HepG2 (cell line): ENCODE measurements around the gene SUSD4. TPM values are rescaled to one million over a fixed set of nuclear protein-coding genes. Genes with fewer than 3 reads are reported as not detected.

Source experiments
- ATAC-seq: fragments of 200-7000 bp; cut with Tn5 transposase; 3 replicates; pipeline ENCODE4 v1.9.1; 2020; ENCODE audit warnings: mild to moderate bottlenecking, moderate library complexity
- BruUV-seq: library from RNA; stranded (reverse); fragments of 400-500 nt; replicated peaks from 2 replicates; lab custom pipeline; 2021; lab: Mats Ljungman, UMichigan
- CTCF ChIA-PET: fragments of 300-600 bp; formaldehyde crosslinking; extraction: SDS; loops from one replicate; lab custom pipeline; 2021; ENCODE audit warnings: low total read pairs, inconsistent platforms, low intra/inter-chr PET ratio; lab: Yijun Ruan, JAX
- POLR2A ChIA-PET: fragments of 350-600 bp; sonication (Branson Sonifier 250); formaldehyde crosslinking; loops from one replicate; lab custom pipeline; 2020; ENCODE audit warnings: antibody characterized with exemption, inconsistent platforms; lab: Yijun Ruan, JAX
- DNase-seq: peaks from one replicate; pipeline ENCODE4 v3.0.0-alpha.2; 2015; ENCODE audit warnings: low spot score
- FAIRE-seq: peaks from 3 replicates; lab custom pipeline; 2011; peaks lifted over from hg19 to GRCh38; lab: Jason Lieb, UNC
- H2AFZ ChIP-seq: one replicate; pipeline ENCODE4 v1.6.1; 2011; ENCODE audit warnings: low read length, inconsistent platforms
- H3K27ac ChIP-seq: fragments of 300-600 bp; 3 replicates; pipeline ENCODE4 v1.8.0; 2011; ENCODE audit warnings: mixed run types, mild to moderate bottlenecking, mixed read lengths, low read length, inconsistent platforms; ENCODE audit not compliant: insufficient read depth; ENCODE audit errors: extremely low read length
- H3K27me3 ChIP-seq, 2 experiments: fragments of 200-600 bp in 1 of 2; 2 replicates in 1 of 2; 3 replicates in 1 of 2; pipeline versions ENCODE4 v1.6.0 to v1.8.0; 2011; ENCODE audit warnings: low read length in 2 of 2, mild to moderate bottlenecking in 2 of 2, moderate library complexity in 2 of 2, inconsistent platforms in 1 of 2; ENCODE audit not compliant: insufficient read depth in 2 of 2, control insufficient read depth in 1 of 2
- H3K36me3 ChIP-seq, 2 experiments: fragments of 200-600 bp in 1 of 2; replicated peaks in 1 of 2; 2 replicates in 1 of 2; 3 replicates in 1 of 2; pipeline versions ENCODE4 v1.5.1 to v1.8.0; 2011; ENCODE audit warnings: low read length in 2 of 2, inconsistent platforms in 1 of 2; ENCODE audit not compliant: insufficient read depth in 2 of 2, control insufficient read depth in 1 of 2
- H3K4me1 ChIP-seq: 2 replicates; pipeline ENCODE4 v1.5.1; 2012; ENCODE audit warnings: low read length, inconsistent platforms; ENCODE audit not compliant: insufficient read depth
- H3K4me2 ChIP-seq: 2 replicates; pipeline ENCODE4 v1.6.0; 2011; ENCODE audit warnings: low read depth, low read length, inconsistent platforms
- H3K4me3 ChIP-seq, 3 experiments: fragments of 200-600 bp in 1 of 3; sonication (generic), shearing (Covaris generic) in 1 of 3; replicated peaks in 1 of 3; 2 replicates each; pipeline ENCODE4 v1.5.1; 2011 to 2016; ENCODE audit warnings: low read length in 3 of 3, inconsistent platforms in 2 of 3, low read depth in 2 of 3, mild to moderate bottlenecking in 2 of 3, control low read depth in 1 of 3, mixed read lengths in 1 of 3; ENCODE audit not compliant: insufficient read depth in 1 of 3
- H3K79me2 ChIP-seq: one replicate; pipeline ENCODE4 v1.6.1; 2011; ENCODE audit warnings: low read length, inconsistent platforms; ENCODE audit not compliant: insufficient read depth
- H3K9ac ChIP-seq: 2 replicates; pipeline ENCODE4 v1.6.0; 2011; ENCODE audit warnings: mild to moderate bottlenecking, low read depth, low read length, inconsistent platforms; ENCODE audit not compliant: insufficient read depth
- H3K9me3 ChIP-seq: 2 replicates; pipeline ENCODE4 v1.5.1; 2012; ENCODE audit warnings: mild to moderate bottlenecking, low read length
- H4K20me1 ChIP-seq: 2 replicates; pipeline ENCODE4 v1.6.0; 2011; ENCODE audit warnings: inconsistent platforms, mild to moderate bottlenecking, low read length, moderate library complexity; ENCODE audit not compliant: insufficient read depth
- AGO2 ChIP-seq: fragments of 200-400 bp; formaldehyde crosslinking; optimal IDR thresholded peaks from 2 replicates; pipeline ENCODE3; 2017; ENCODE audit warnings: mild to moderate bottlenecking, low read depth, low read length, moderate library complexity
- AHDC1 ChIP-seq: sonication (generic); formaldehyde crosslinking; IDR thresholded peaks from 2 replicates; pipeline ENCODE4 v1.5.1; 2020; ENCODE audit warnings: mild to moderate bottlenecking, missing genetic modification reagents, borderline replicate concordance
- ARNT ChIP-seq: fragments of 450-650 bp; IDR thresholded peaks from 2 replicates; pipeline ENCODE4 v1.6.1; 2017
- ASH2L ChIP-seq: fragments of 300-600, 200-600 bp; sonication (generic); IDR thresholded peaks from 2 replicates; pipeline ENCODE4 v1.7.0; 2017; ENCODE audit warnings: low read depth, mild to moderate bottlenecking, moderate library complexity, mixed read lengths, low read length; ENCODE audit not compliant: insufficient read length
- KLF16 ChIP-seq, 2 experiments: sonication (generic) in 1 of 2; formaldehyde crosslinking in 1 of 2; IDR thresholded peaks; 2 replicates each; pipeline versions ENCODE4 v1.6.1 to v1.8.0; 2016 to 2023; ENCODE audit warnings: missing genetic modification reagents in 2 of 2, missing compliant biosample characterization in 1 of 2
- PRPF4 ChIP-seq: fragments of 200-400 bp; formaldehyde crosslinking; IDR thresholded peaks from 2 replicates; pipeline ENCODE4 v1.6.1; 2016; ENCODE audit warnings: low read length, low read depth; ENCODE audit not compliant: poor library complexity, severe bottlenecking
- SOX5 ChIP-seq: IDR thresholded peaks from 2 replicates; pipeline ENCODE4 v1.6.1; 2016; ENCODE audit warnings: borderline replicate concordance
- SP5 ChIP-seq: IDR thresholded peaks from 2 replicates; pipeline ENCODE4 v1.6.1; 2016; ENCODE audit warnings: low read depth, borderline replicate concordance
- TEAD3 ChIP-seq: optimal IDR thresholded peaks from 2 replicates; pipeline ENCODE3; 2016; ENCODE audit warnings: borderline replicate concordance
- ZFP90 ChIP-seq: sonication (generic); formaldehyde crosslinking; IDR thresholded peaks from 2 replicates; pipeline ENCODE4 v1.8.0; 2022; ENCODE audit warnings: missing genetic modification reagents, mild to moderate bottlenecking, inconsistent platforms, borderline replicate concordance
- ZNF282 ChIP-seq: fragments of 450-650 bp; IDR thresholded peaks from 2 replicates; pipeline ENCODE4 v1.6.1; 2018; ENCODE audit not compliant: partially characterized antibody
- ZNF3 ChIP-seq: IDR thresholded peaks from 2 replicates; pipeline ENCODE4 v1.7.0; 2017; ENCODE audit warnings: inconsistent platforms
- ZNF317 ChIP-seq: sonication (generic); formaldehyde crosslinking; IDR thresholded peaks from 2 replicates; pipeline ENCODE4 v1.5.0; 2020; ENCODE audit warnings: mild to moderate bottlenecking, missing genetic modification reagents
- ZNF337 ChIP-seq: sonication (generic); formaldehyde crosslinking; IDR thresholded peaks from 2 replicates; pipeline ENCODE4 v1.5.1; 2020; ENCODE audit warnings: missing genetic modification reagents, low read depth, mild to moderate bottlenecking, borderline replicate concordance
- ZNF572 ChIP-seq: sonication (generic); formaldehyde crosslinking; IDR thresholded peaks from 2 replicates; pipeline ENCODE4 v1.5.1; 2020; ENCODE audit warnings: mild to moderate bottlenecking, missing genetic modification reagents
- ZNF674 ChIP-seq: sonication (generic); formaldehyde crosslinking; IDR thresholded peaks from 2 replicates; pipeline ENCODE4 v1.5.0; 2020; ENCODE audit warnings: low read depth, mild to moderate bottlenecking, missing genetic modification reagents
- WGBS: methylation state at CpG from one replicate; pipeline ENCODE4 v1.1.6; 2017; ENCODE audit warnings: low lambda C conversion rate; 5-methylcytosine and 5-hydroxymethylcytosine counted together
- in situ Hi-C: cut with HindIII; loops from 2 replicates; pipeline ENCODE4 v1.10.0; 2017; ENCODE audit warnings: low pct_unique_long_range_greater_than_20kb; ENCODE audit not compliant: extremely low pct_ligation_motif_present
- intact Hi-C: fragments of 100-400 bp; cut with micrococcal nuclease; formaldehyde crosslinking; loops from one replicate; pipeline ENCODE4 v1.10.0; 2022; ENCODE audit not compliant: unreplicated experiment
- polyA plus RNA-seq, 8 experiments: library from polyadenylated mRNA; depleted of rRNA in 3 of 8; stranded (reverse) in 7 of 8; unstranded in 1 of 8; fragments of >200 nt; fragmentation: Illumina TruSeq in 4 of 8; extraction: Trizol in 4 of 8; gene quantifications; 2 replicates each; pipeline versions ENCODE4 v1.2.1 to v1.2.3, GENCODE V29; 2011 to 2016; ENCODE audit warnings: low read depth in 4 of 8, missing spikeins in 1 of 8, mixed read lengths in 1 of 8; ENCODE audit not compliant: insufficient read depth in 1 of 8
- total RNA-seq, 5 experiments: library from RNA; depleted of rRNA; stranded (reverse); fragments of >200 nt; fragmentation: Illumina TruSeq; extraction: Trizol; gene quantifications; 2 replicates each; pipeline ENCODE4 v1.2.3, GENCODE V29; 2016; ENCODE audit warnings: low read depth in 1 of 5
- TF ChIP-seq, protein P1 (sequence below): IDR thresholded peaks from 2 replicates; pipeline ENCODE4 v1.6.1; 2012; ENCODE audit warnings: inconsistent platforms

Gene SUSD4
- total and polyA plus RNA-seq, 2 of the 13 experiments (the other 11 are each of a cell fraction or from before 2014, with no cell fraction given): not detected

DNA sequence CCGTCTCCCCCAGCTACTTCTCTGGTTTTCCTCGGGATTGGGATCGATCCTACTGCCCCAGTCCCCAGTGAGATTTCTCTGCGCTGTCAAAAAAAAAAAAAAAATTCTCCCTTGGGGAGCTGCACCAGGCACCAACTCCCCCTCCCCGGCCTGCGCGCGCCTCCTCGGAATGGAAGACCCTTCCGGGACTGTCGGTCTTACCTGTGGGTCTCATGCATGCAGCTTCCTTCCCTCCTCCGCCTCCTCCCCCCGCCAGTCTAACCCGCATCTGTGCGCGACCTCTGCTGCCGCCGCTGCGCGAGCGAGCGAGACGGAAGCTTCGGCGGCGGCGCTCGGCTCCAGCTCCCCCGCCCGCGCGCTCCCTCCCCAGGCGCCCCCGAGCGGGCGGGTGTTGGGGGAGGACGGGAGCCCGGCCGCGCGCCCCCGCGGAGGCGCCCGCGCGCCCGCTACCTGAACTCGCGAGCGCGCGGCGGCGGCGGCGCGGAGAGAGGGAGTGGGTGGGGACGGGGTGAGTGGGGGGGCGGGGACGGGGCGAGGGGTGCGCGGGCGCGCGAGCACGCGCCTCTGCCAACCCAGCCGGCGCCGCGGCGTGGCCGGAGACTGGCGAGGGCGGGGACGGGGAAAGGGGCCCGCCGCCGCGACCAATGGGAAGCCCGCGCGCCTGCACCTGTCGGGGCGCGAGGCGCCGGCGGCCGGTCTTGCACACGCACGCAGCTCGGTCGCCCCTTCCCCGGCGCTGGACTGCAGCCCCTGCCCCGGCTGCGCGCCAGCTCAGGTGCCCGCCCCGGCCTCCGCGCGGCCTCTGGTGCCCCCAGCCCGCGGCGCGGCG lies at the start of gene SUSD4 (continued):
- TF ChIP-seq AHDC1 (no peak), ASH2L (no peak)

- no peak overlapping the region for H3K4me3 ChIP-seq
- FAIRE-seq: no peak
- no peak overlapping the region for H3K9ac ChIP-seq
- 1% methylated on average over 2 of the region's 2 CpGs for WGBS
- peaks cover 12% of the 10 kb centered on the region for H3K4me1 ChIP-seq
- H3K27me3 ChIP-seq: no peaks in the 10 kb centered on the region
- H4K20me1 ChIP-seq: no peaks in the 10 kb centered on the region
- H3K79me2 ChIP-seq: no peaks in the 10 kb centered on the region
- DNase-seq: no peak
- CTCF ChIA-PET: no interaction called here
- no TSS peak for BruUV-seq
- H3K36me3 ChIP-seq: no peaks in the 10 kb centered on the region
- POLR2A ChIA-PET: no interaction called here
- H3K9me3 ChIP-seq: no peaks in the 10 kb centered on the region
- no peak overlapping the region for H2AFZ ChIP-seq
- no peak overlapping the region for H3K4me2 ChIP-seq
- TF ChIP-seq, protein P1, sequence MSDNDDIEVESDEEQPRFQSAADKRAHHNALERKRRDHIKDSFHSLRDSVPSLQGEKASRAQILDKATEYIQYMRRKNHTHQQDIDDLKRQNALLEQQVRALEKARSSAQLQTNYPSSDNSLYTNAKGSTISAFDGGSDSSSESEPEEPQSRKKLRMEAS: no peak
- TF ChIP-seq KLF16 (CRISPR knock-in tag; IDR thresholded peaks at IDR 0.05): no peak
- TF ChIP-seq ARNT: no peak
- TF ChIP-seq ZNF337 (CRISPR knock-in tag): no peak
- TF ChIP-seq ZNF3 (CRISPR knock-in tag): no peak
- TF ChIP-seq ZNF317 (CRISPR knock-in tag): no peak
- TF ChIP-seq AGO2: no peak
- no peak for TF ChIP-seq ZFP90 (CRISPR knock-in tag)
- no peak for TF ChIP-seq PRPF4
- no peak for TF ChIP-seq ZNF572 (CRISPR knock-in tag)
- TF ChIP-seq ZNF674 (CRISPR knock-in tag): no peak
- no peak for TF ChIP-seq TEAD3 (CRISPR knock-in tag)
- no peak for TF ChIP-seq SP5 (CRISPR knock-in tag)
- no peak for TF ChIP-seq ZNF282
- no peak for TF ChIP-seq SOX5 (CRISPR knock-in tag)
- TF ChIP-seq, all 625 proteins: peak for 0
- ATAC-seq: no peak
- intact Hi-C loops (no loop called here), in situ Hi-C loops (no loop called here)
- H3K27ac ChIP-seq: no peak overlapping the region
Observed at GRCh38 chr1:223413216-223413615, 49.2 kb upstream of the SUSD4 start.
